Natural killer cell treated with Interleukin-12 subunit alpha and Interleukin-12 subunit beta and Interleukin-15 and Interleukin-18, amount 100 ng/mL, for 72 hours (primary cell): ENCODE data around the gene ZNF41. TPM values are rescaled to one million over a fixed set of nuclear protein-coding genes. Genes with fewer than 3 reads are reported as not detected.

Source experiments
- ATAC-seq, 2 donors: fragments of 150-1000 bp; cut with Tn5 transposase in 1 of 2; sonication (Bioruptor Pico), chemical (Tn5 transposase) in 1 of 2; 2 replicates each; pipeline ENCODE4 v1.10.0; 2021
- DNase-seq: peaks from one replicate; pipeline ENCODE4 v3.0.0; 2022; ENCODE audit warnings: low spot score
- H3K27ac Mint-ChIP-seq, 2 donors: 1 replicate in 1 of 2; 2 replicates in 1 of 2; pipeline ENCODE4 v1.8.0; 2022; ENCODE audit warnings: mixed read lengths in 2 of 2, mild to moderate bottlenecking in 1 of 2, moderate library complexity in 1 of 2
- H3K27me3 Mint-ChIP-seq, 2 donors: 1 replicate in 1 of 2; 2 replicates in 1 of 2; pipeline ENCODE4 v1.8.0; 2022; ENCODE audit warnings: mixed read lengths in 2 of 2
- H3K36me3 Mint-ChIP-seq: one replicate; pipeline ENCODE4 v1.8.0; 2022; ENCODE audit warnings: mixed read lengths
- H3K4me1 Mint-ChIP-seq, 2 donors: 1 replicate in 1 of 2; 2 replicates in 1 of 2; pipeline ENCODE4 v1.8.0; 2022; ENCODE audit warnings: low read depth in 2 of 2, mixed read lengths in 2 of 2, mild to moderate bottlenecking in 1 of 2
- H3K4me3 Mint-ChIP-seq: one replicate; pipeline ENCODE4 v1.8.0; 2022; ENCODE audit warnings: mixed read lengths
- H3K9me3 Mint-ChIP-seq: 2 replicates; pipeline ENCODE4 v1.8.0; 2022; ENCODE audit warnings: mixed read lengths
- total RNA-seq, 2 donors: library from RNA; stranded (reverse); gene quantifications; one replicate each; pipeline ENCODE4 v1.2.3, GENCODE V29; 2022

Gene ZNF41
- total RNA-seq, 2 donors from 2014 or later: 12.5 to 16.6 TPM

- H3K9me3 Mint-ChIP-seq: peaks cover 14% of the 10 kb centered on the region
- ATAC-seq: no peak
Measured at GRCh38 chrX:47413179-47413594, 69.8 kb downstream of the ZNF41 start.

More at GRCh38 chrX:47413179-47413594, 69.8 kb downstream of the ZNF41 start:
- Mint-ChIP-seq H3K27ac (no peak overlapping the region), H3K27me3 (peaks cover 0 to 2% of the 10 kb centered on the region in 2 donors), H3K4me3 (no peak overlapping the region), H3K4me1 (no peaks in the 10 kb centered on the region), H3K36me3 (peaks cover 24% of the 10 kb centered on the region)
- DNase-seq: no peak

Other genes with a start within 250 kb of the ZNF41 start
- gene ZNF157, start 112.6 kb downstream of the ZNF41 start, total RNA-seq: under 1 TPM; 0.31 to 0.61 TPM
- 10 to 100 TPM; 84.7 to 87.1 TPM for gene ARAF, start 78.0 kb upstream of the ZNF41 start, total RNA-seq
- gene TIMP1, start 99.2 kb upstream of the ZNF41 start, total RNA-seq: 10 to 100 TPM in 1 of 2 donors, 1 to 10 TPM in 1; 9.1 to 12.5 TPM
- under 1 TPM; 0.29 to 0.92 TPM for gene SYN1, start 136.6 kb upstream of the ZNF41 start, total RNA-seq
- 1 to 10 TPM in 1 of 2 donors, under 1 TPM in 1; 0.71 to 2.3 TPM for gene CFP, start 146.7 kb upstream of the ZNF41 start, total RNA-seq
- 10 to 100 TPM; 24.5 to 49.5 TPM for gene ELK1, start 167.3 kb upstream of the ZNF41 start, total RNA-seq
- 100 to 1,000 TPM in 1 of 2 donors, 10 to 100 TPM in 1; 80.5 to 113 TPM for gene UXT, start 176.0 kb upstream of the ZNF41 start, total RNA-seq